Testis (tissue), 2 donors: Measurements from ENCODE around the gene CMTM2.

ENCODE experiments used
- POLR2A ChIP-seq: fragments of 450-650 bp; IDR thresholded peaks from one replicate; pipeline ENCODE4 v1.6.1; 2017; ENCODE audit warnings: antibody characterized with exemption, mild to moderate bottlenecking, moderate library complexity
- TF ChIP-seq, protein P1 (sequence below), 3 experiments: fragments of 450-650 bp in 2 of 3; fragments of 200-600 bp in 1 of 3; sonication (generic) in 1 of 3; IDR thresholded peaks; one replicate each; pipeline ENCODE4 v1.5.1; 2016 to 2019; ENCODE audit warnings: antibody characterized with exemption in 3 of 3, mild to moderate bottlenecking in 2 of 3, moderate library complexity in 1 of 3

GRCh38 chr16:66637806-66638205, 58.5 kb downstream of the CMTM2 start:
- TF ChIP-seq, protein P1, sequence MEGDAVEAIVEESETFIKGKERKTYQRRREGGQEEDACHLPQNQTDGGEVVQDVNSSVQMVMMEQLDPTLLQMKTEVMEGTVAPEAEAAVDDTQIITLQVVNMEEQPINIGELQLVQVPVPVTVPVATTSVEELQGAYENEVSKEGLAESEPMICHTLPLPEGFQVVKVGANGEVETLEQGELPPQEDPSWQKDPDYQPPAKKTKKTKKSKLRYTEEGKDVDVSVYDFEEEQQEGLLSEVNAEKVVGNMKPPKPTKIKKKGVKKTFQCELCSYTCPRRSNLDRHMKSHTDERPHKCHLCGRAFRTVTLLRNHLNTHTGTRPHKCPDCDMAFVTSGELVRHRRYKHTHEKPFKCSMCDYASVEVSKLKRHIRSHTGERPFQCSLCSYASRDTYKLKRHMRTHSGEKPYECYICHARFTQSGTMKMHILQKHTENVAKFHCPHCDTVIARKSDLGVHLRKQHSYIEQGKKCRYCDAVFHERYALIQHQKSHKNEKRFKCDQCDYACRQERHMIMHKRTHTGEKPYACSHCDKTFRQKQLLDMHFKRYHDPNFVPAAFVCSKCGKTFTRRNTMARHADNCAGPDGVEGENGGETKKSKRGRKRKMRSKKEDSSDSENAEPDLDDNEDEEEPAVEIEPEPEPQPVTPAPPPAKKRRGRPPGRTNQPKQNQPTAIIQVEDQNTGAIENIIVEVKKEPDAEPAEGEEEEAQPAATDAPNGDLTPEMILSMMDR (IDR thresholded peaks at IDR 0.05): no peak
- TF ChIP-seq POLR2A: no peak
